ENCODE results near the gene MOV10L1. TPM values are rescaled to one million over a fixed set of nuclear protein-coding genes. Genes with fewer than 3 reads are reported as not detected.

MOV10L1 gene
- total and polyA plus RNA-seq, 2 experiments from 2014 or later: 0.73 to 1.8 TPM

GRCh38 chr22:50067244-50067643 lies 22.6 kb upstream of the MOV10L1 start (continued):
- TF ChIP-seq ETS1 (IDR thresholded peaks at IDR 0.05): no peak
- TF ChIP-seq CREB1 (CRISPR knock-in tag; IDR thresholded peaks at IDR 0.05; ENCODE audit: low read depth): no peak
- no peak for TF ChIP-seq POLR2AphosphoS5 (IDR thresholded peaks at IDR 0.05; ENCODE audit: low read depth)
- TF ChIP-seq CTCF (conservative IDR thresholded peaks at IDR 0.05; ENCODE audit: low read depth in 2 of 2): no peak

GRCh38 chr22:50068096-50068495 lies 21.7 kb upstream of the MOV10L1 start:
- Histone ChIP-seq H3K79me2 (replicated peaks; ENCODE audit: insufficient read depth) (no peaks in the 10 kb centered on the region), H3K4me2 (no peak overlapping the region), H3K36me3 (ENCODE audit: insufficient read depth) (no peaks in the 10 kb centered on the region), H3K27me3 (ENCODE audit: insufficient read depth) (no peaks in the 10 kb centered on the region), H3K9me2 (ENCODE audit: insufficient read depth) (no peaks in the 10 kb centered on the region), H3K27ac (ENCODE audit: low read depth) (no peak overlapping the region), H2AFZ (no peak overlapping the region), H3K4me3 (no peak overlapping the region), H3F3A (replicated peaks; ENCODE audit: low read depth) (no peaks in the 10 kb centered on the region), H3K4me1 (ENCODE audit: insufficient read depth) (no peaks in the 10 kb centered on the region), H4K20me1 (replicated peaks; ENCODE audit: insufficient read depth) (no peaks in the 10 kb centered on the region)
- Mint-ChIP-seq H3K4me1 (no peaks in the 10 kb centered on the region), H3K4me3 (no peak overlapping the region), H3K27me3 (ENCODE audit: insufficient read depth, low read depth, poor library complexity) (peaks cover 14% of the 10 kb centered on the region), H3K36me3 (ENCODE audit: low read depth) (no peaks in the 10 kb centered on the region), H3K9me3 (peaks cover 3% of the 10 kb centered on the region; the same call in 1 of the 3 replicates), H3K27ac (no peak overlapping the region)
- DNase-seq (ENCODE audit: low spot score): no peak
- ATAC-seq: no peak
- TF ChIP-seq EZH2 (IDR thresholded peaks at IDR 0.05; ENCODE audit: low read depth, unreplicated experiment) (no peak), ZNF114 (CRISPR knock-in tag; IDR thresholded peaks at IDR 0.05) (no peak), REST (IDR thresholded peaks at IDR 0.05; ENCODE audit: unreplicated experiment) (no peak), ETS1 (IDR thresholded peaks at IDR 0.05) (no peak), STAT1 (IDR thresholded peaks at IDR 0.05; ENCODE audit: unreplicated experiment) (no peak), EZH2phosphoT487 (IDR thresholded peaks at IDR 0.05; ENCODE audit: unreplicated experiment) (no peak), POLR2AphosphoS5 (IDR thresholded peaks at IDR 0.05; ENCODE audit: low read depth) (no peak), ZNF462 (CRISPR knock-in tag; IDR thresholded peaks at IDR 0.05) (no peak)

Data from GM23338 (cell line).